Body of pancreas (tissue), 4 donors: ENCODE measurements around the gene KIF3B. TPM values are rescaled to one million over a fixed set of nuclear protein-coding genes. Genes with fewer than 3 reads are reported as not detected.

Experiments
- ATAC-seq: fragments of 150-250 bp; one replicate; pipeline ENCODE4 v1.9.1; 2016
- DNase-seq, 4 donors: peaks; one replicate each; pipeline ENCODE4 v3.0.0-alpha.2; 2019
- H3K27ac ChIP-seq, 4 donors: fragments of 200-600 bp; sonication (generic); 1 replicate in 3 of 4; 2 replicates in 1 of 4; pipeline versions ENCODE4 v1.5.1 to v1.6.1; 2016 to 2019; ENCODE audit warnings: mild to moderate bottlenecking in 1 of 4, mixed read lengths in 1 of 4, moderate library complexity in 1 of 4
- H3K27me3 ChIP-seq, 2 donors: fragments of 200-600 bp; sonication (generic); one replicate each; pipeline ENCODE4 v1.6.0; 2016; ENCODE audit warnings: mild to moderate bottlenecking in 1 of 2
- H3K36me3 ChIP-seq, 2 donors: fragments of 200-600 bp; sonication (generic); replicated peaks in 1 of 2; 2 replicates each; pipeline ENCODE4 v1.5.1; 2016; ENCODE audit warnings: low read depth in 2 of 2; ENCODE audit not compliant: insufficient read depth in 1 of 2
- H3K4me1 ChIP-seq: fragments of 200-600 bp; sonication (generic); one replicate; pipeline ENCODE4 v1.6.0; 2016
- H3K4me3 ChIP-seq, 2 donors: fragments of 200-600 bp; sonication (generic); 1 replicate in 1 of 2; 2 replicates in 1 of 2; pipeline ENCODE4 v1.5.1; 2016 to 2019
- H3K9me3 ChIP-seq, 3 donors: fragments of 200-600 bp; sonication (generic); 1 replicate in 2 of 3; 2 replicates in 1 of 3; pipeline ENCODE4 v1.5.1; 2016
- POLR2A ChIP-seq, 3 donors: fragments of 450-650 bp; IDR thresholded peaks; one replicate each; pipeline ENCODE4 v1.6.1; 2016; ENCODE audit warnings: antibody characterized with exemption in 3 of 3, mild to moderate bottlenecking in 2 of 3
- WGBS, 2 donors: methylation state at CpG; one replicate each; pipeline ENCODE4 v1.1.5; 2017; 5-methylcytosine and 5-hydroxymethylcytosine counted together
- intact Hi-C: fragments of 100-400 bp; cut with DNase I; formaldehyde crosslinking; loops from one replicate; pipeline ENCODE4 v1.15.1; 2023
- total RNA-seq, 2 donors: library from RNA; depleted of rRNA; stranded (reverse); fragments of >200 nt; gene quantifications; one replicate each; pipeline ENCODE4 v1.1.0, GENCODE V29; 2016
- TF ChIP-seq, protein P1 (sequence below), 7 experiments: fragments of 450-650 bp in 4 of 7; fragments of 200-600 bp in 3 of 7; sonication (generic) in 3 of 7; IDR thresholded peaks; one replicate each; pipeline ENCODE4 v1.5.1; 2016 to 2019; ENCODE audit warnings: antibody characterized with exemption in 7 of 7

Gene KIF3B
- total RNA-seq, 2 donors from 2014 or later: 23.1 to 28.3 TPM

DNA sequence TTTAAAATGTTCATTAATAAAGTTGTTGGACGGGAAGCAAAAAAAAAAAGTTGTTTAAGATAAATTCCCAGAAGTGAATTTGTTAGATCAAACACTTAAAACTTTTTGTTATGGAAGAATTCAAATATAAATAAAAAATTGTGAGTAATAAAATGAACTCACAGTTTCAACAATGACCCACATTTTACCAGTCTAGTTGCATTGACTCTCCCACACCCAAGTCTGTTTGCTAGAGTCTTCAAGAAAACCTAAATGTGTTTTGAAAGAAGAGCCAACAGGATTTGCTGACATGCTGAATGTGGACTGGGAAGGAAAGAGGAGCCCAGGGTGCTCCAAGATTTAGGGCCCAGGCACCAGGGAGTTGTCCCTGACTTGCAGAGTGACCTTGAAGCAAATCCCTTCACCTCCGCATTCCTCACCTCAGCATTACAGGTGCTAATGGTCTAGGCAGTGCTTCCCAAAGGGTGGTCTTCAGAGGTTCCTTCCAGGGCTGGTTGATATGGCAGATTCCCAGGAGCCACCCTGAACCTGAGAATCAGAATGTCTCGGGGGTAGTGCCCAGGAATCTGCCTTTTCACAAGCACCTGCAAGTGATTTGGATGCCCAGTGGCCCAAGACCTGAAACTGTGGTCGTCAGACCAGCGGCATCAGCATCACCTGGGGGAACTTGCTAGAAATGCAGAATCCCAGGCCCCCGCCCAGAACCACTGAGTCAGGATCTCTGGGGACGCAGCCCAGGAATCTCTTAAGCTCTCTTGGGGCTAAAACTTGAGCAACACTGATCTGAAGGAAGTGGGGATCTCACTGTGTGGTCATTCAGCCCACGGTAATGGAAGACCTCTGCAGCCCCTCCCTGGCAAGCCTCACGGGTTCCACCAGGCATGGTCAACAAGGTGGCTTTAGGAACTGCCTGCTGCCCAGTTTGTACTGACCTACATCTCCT is 38.7 kb upstream of the KIF3B start:
- WGBS, 2 donors: 91% methylated on average over 2 to 9 of the region's 9 CpGs
- Histone ChIP-seq H3K27ac (no peak overlapping the region), H3K36me3 (peaks cover 0 to 2% of the 10 kb centered on the region in 2 donors), H3K4me3 (no peak overlapping the region), H3K4me1 (peaks cover 27% of the 10 kb centered on the region), H3K27me3 (no peaks in the 10 kb centered on the region), H3K9me3 (no peaks in the 10 kb centered on the region)
- TF ChIP-seq, protein P1, sequence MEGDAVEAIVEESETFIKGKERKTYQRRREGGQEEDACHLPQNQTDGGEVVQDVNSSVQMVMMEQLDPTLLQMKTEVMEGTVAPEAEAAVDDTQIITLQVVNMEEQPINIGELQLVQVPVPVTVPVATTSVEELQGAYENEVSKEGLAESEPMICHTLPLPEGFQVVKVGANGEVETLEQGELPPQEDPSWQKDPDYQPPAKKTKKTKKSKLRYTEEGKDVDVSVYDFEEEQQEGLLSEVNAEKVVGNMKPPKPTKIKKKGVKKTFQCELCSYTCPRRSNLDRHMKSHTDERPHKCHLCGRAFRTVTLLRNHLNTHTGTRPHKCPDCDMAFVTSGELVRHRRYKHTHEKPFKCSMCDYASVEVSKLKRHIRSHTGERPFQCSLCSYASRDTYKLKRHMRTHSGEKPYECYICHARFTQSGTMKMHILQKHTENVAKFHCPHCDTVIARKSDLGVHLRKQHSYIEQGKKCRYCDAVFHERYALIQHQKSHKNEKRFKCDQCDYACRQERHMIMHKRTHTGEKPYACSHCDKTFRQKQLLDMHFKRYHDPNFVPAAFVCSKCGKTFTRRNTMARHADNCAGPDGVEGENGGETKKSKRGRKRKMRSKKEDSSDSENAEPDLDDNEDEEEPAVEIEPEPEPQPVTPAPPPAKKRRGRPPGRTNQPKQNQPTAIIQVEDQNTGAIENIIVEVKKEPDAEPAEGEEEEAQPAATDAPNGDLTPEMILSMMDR (IDR thresholded peaks at IDR 0.05): no peak
- no peak for TF ChIP-seq POLR2A (IDR thresholded peaks at IDR 0.05)
- DNase-seq (no peak), ATAC-seq (no peak)
- intact Hi-C loops: no loop called here

- Histone ChIP-seq H3K27ac (no peak overlapping the region), H3K4me1 (peaks cover 23% of the 10 kb centered on the region), H3K36me3 (peaks cover 0 to 2% of the 10 kb centered on the region in 2 donors), H3K4me3 (no peak overlapping the region), H3K27me3 (no peaks in the 10 kb centered on the region), H3K9me3 (no peaks in the 10 kb centered on the region)
- no peak for DNase-seq
- no peak for TF ChIP-seq POLR2A (IDR thresholded peaks at IDR 0.05)
- TF ChIP-seq, protein P1 (IDR thresholded peaks at IDR 0.05): peak in 1 of 7 experiments; percentile 2
- intact Hi-C loops: no loop called here
- peak; percentile 5 for ATAC-seq
- 0 to 3% methylated on average over 1 of the region's 1 CpG for WGBS, 2 donors
Measured at GRCh38 chr20:32240205-32240604, 37.2 kb upstream of the KIF3B start.

GRCh38 chr20:32241807-32242206 is 35.6 kb upstream of the KIF3B start:
- H3K4me1 ChIP-seq: peaks cover 10% of the 10 kb centered on the region
- intact Hi-C loops: no loop called here
- peaks cover 0 to 2% of the 10 kb centered on the region in 2 donors for H3K36me3 ChIP-seq
- TF ChIP-seq, protein P1 (IDR thresholded peaks at IDR 0.05): no peak
- TF ChIP-seq POLR2A (IDR thresholded peaks at IDR 0.05): no peak
- H3K27ac ChIP-seq: no peak overlapping the region
- H3K4me3 ChIP-seq: no peak overlapping the region
- no peak for ATAC-seq
- no peak for DNase-seq
- WGBS, 2 donors: 90 to 97% methylated on average over 4 of the region's 4 CpGs
- H3K9me3 ChIP-seq: no peaks in the 10 kb centered on the region
- H3K27me3 ChIP-seq: no peaks in the 10 kb centered on the region

DNA sequence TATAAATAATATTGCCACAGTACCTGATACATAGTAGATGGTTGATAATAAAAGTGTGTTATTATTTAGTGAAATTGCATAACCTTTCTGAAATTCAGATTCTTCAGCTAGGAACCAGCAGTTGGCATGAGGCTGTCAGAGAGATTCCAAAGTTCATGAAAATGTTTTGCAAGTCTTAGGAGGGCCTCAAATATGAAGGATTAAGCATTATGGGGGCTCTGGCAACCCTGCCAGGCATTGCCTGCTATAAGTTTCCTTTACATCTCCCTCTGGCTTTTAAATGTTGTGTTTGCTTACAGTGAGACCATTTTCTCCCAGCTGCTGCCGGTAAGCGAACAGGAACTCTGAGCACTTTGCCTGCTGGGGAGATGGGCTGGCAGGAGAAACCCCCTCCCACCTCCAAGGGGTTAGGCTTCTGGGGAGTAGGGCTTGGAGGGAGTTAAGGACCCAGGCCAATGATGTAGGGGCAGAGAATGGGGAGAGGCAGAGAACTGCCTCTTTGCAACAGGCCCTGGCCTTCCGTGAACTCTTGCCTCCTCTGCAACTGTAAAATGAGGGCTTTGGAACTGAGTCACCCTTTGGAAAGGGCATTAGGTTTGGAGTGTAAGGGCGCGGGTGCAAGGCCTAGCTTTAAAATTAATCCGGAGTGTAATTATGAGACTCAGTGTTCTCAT is 33.2 kb upstream of the KIF3B start:
- 91 to 93% methylated on average over 6 of the region's 6 CpGs for WGBS, 2 donors
- no peak for TF ChIP-seq POLR2A (IDR thresholded peaks at IDR 0.05)
- TF ChIP-seq, protein P1 (IDR thresholded peaks at IDR 0.05): no peak
- no peak for DNase-seq
- H3K4me3 ChIP-seq: no peak overlapping the region
- no peaks in the 10 kb centered on the region for H3K27me3 ChIP-seq
- ATAC-seq: no peak
- no peaks in the 10 kb centered on the region for H3K36me3 ChIP-seq
- H3K9me3 ChIP-seq: no peaks in the 10 kb centered on the region
- intact Hi-C loops: no loop called here
- H3K4me1 ChIP-seq: peaks cover 10% of the 10 kb centered on the region
- no peak overlapping the region for H3K27ac ChIP-seq
